AG09309 (cell line): ENCODE measurements around the gene LRRC37A3.
"Not testable (repeated sequence)": the region's sequence is repeated elsewhere in the genome, so short reads cannot be mapped to it uniquely, and the experiment has no call there.

Source experiments
- DNase-seq: peaks from one replicate; pipeline ENCODE4 v3.0.0-alpha.2; 2010; ENCODE audit warnings: low read depth
- H3K4me3 ChIP-seq: 2 replicates; pipeline ENCODE4 v1.5.1; 2011; ENCODE audit warnings: mild to moderate bottlenecking, low read depth, low read length, moderate library complexity; ENCODE audit not compliant: control insufficient read depth
- CTCF ChIP-seq: IDR thresholded peaks from 2 replicates; pipeline ENCODE4 v1.5.1; 2011; ENCODE audit warnings: mild to moderate bottlenecking, low read depth, low read length, inconsistent platforms; ENCODE audit not compliant: insufficient read depth, control insufficient read depth; ENCODE audit errors: missing control alignments

The LRRC37A3 gene

DNA sequence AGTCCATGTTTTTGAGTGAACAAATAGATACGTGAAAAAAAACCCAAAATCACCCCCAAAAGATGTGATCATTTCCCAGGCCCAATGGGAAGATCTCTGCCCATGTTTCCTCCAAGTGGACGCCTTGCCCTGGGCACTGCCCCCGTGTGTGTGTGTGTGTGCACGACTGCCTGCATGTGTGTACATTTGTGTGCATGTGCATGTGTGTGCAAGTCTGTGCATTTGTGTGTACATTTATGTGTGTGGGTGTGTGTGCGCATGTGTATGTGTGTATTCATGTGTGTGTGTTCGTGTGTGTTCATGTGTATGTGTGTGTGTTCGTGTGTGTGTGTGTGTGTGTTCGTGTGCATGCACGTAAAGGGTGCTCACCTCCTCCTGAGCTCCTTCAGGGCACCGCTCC, 16.8 kb upstream of the LRRC37A3 start:
- TF ChIP-seq CTCF: no peak
- no peak overlapping the region for H3K4me3 ChIP-seq
- no peak for DNase-seq

DNA sequence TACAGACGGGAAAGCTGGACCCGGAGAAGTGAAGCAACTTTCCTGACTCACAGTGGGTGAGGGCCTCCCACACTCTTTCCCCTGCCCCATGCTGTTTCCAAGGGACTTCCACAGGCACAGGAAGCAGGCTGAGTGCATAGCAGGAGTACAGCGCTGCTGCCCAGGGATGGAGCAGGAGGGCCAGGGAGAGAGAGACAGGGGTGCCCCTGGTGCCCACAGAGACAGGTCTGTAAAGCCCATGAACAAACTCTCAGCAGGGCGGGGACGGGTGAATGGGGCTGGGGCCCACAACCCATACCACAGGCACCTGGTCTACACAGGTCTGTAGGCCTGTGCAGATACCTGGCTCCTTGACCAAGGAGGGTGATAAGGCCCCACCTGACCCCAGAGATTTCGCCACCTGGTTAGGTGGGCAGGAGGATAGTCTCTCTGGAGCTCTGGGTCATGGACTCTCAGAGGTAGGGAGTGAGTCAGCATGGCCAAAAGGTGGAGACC, 15.1 kb upstream of the LRRC37A3 start:
- not testable (repeated sequence) for DNase-seq, H3K4me3 ChIP-seq

- DNase-seq, H3K4me3 ChIP-seq: not testable (repeated sequence)
Observed at GRCh38 chr17:64932850-64933249, 13.6 kb upstream of the LRRC37A3 start.

GRCh38 chr17:64930374-64930773, 11.1 kb upstream of the LRRC37A3 start:
- H3K4me3 ChIP-seq, DNase-seq: not testable (repeated sequence)

DNA sequence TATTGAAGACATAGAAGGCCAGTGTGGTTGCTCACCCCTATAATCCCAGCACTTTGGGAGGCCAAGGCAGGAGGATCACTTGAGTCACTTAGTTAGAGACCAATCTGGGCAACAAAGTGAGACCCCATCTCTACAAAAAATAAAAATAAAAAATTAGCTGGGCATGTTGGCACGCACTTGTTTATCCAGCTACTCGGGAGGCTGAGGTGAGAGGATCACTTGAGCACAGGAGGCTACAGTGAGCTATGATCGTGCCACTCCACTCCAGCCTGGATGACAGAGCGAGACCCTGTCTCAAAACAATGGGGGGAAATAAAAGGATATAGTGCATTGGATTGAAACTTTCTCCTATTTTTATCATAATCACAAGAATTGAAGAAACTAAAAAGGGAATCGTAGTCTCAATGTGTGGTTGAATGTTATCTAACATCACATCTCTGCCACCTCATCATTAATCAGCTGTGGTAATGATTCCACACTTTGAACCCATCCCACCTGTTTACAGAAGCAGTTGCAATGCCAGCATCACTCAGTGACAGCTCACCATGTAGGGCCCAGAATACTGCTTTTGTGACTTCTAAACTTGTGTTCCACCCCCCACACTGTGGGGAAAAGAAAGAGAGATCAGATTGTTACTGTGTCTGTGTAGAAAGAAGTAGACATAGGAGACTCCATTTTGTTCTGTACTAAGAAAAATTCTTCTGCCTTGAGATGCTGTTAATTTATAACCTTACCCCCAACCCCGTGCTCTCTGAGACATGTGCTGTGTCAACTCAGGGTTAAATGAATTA, 10.3 kb upstream of the LRRC37A3 start:
- not testable (repeated sequence) for H3K4me3 ChIP-seq, DNase-seq

- not testable (repeated sequence) for H3K4me3 ChIP-seq, DNase-seq
Observed at GRCh38 chr17:64928701-64929100, 9.4 kb upstream of the LRRC37A3 start.

DNA sequence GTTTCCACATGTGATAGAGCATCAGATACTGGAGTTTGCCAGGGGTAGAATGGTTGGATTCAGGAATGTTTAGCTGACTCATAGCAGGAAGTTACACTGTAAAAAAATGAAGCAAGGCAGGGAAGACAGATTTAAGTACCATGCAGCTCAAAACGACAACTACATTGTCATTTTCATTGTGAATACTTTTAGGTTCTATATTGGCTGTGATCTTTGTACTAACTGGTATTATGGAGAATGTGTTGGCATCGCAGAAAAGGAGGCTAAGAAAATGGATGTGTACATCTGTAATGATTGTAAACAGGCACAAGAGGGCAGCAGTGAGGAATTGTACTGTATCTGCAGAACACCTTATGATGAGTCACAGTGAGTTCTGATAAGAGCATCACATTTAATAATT, 8.2 kb upstream of the LRRC37A3 start:
- DNase-seq: not testable (repeated sequence)

DNA sequence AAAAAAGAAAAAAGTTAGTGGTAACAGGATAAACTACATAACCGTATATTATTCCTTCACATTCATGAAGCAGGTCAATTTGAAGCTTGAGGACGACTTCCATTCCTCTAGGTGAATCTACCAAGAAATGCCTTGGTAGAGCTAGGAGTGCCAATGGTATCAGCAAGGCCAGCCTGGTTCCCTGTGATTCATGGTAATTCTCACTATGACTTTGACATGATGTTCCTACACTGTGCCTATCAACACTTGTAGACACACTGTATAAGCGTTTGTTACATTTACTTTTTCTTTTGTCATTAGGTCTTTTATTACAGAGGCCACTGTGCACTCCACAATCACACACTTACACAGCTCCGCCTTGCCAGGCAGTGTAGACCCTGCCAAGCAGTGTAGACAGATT, 7.2 kb upstream of the LRRC37A3 start:
- H3K4me3 ChIP-seq, DNase-seq: not testable (repeated sequence)

More for the DNA sequence above, 8.2 kb upstream of the LRRC37A3 start:
- H3K4me3 ChIP-seq: not testable (repeated sequence)

DNA sequence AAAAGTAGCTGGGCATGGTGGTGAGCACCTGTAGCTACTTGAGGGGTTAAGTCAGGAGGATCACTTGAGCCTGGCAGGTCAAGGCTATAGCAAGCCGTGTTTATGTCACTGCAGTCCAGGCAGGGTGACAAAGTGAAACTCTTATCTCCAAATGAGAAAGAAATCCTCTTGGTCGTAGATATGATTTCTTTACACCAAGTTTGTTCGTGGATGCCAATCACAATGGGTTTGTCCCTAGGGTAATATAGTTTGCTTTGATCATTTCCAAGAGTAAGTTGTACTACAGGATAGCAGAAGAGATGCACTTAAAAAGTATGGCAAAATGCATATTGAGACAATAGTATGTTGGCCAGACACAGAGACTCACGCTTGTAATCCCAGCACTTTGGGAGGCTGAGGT, 6.0 kb upstream of the LRRC37A3 start:
- H3K4me3 ChIP-seq, DNase-seq: not testable (repeated sequence)

- H3K4me3 ChIP-seq, DNase-seq: not testable (repeated sequence)
Observed at GRCh38 chr17:64923051-64923568, 3.8 kb upstream of the LRRC37A3 start.

GRCh38 chr17:64920419-64921172, 1.3 kb upstream of the LRRC37A3 start:
- H3K4me3 ChIP-seq: no peak overlapping the region
- DNase-seq: no peak

More at GRCh38 chr17:64920419-64921172, 1.3 kb upstream of the LRRC37A3 start:
- TF ChIP-seq CTCF: no peak
